LNCaP clone FGC (cell line): ENCODE data around the gene OMA1.

ENCODE experiments used
- DNase-seq: peaks from one replicate; pipeline ENCODE4 v3.0.0-alpha.2; 2011; ENCODE audit warnings: low read depth
- H3K4me3 ChIP-seq: 2 replicates; pipeline ENCODE4 v1.5.1; 2011; ENCODE audit warnings: mild to moderate bottlenecking, low read depth, low read length, control low read depth
- CTCF ChIP-seq: IDR thresholded peaks from 2 replicates; pipeline ENCODE4 v1.5.1; 2012; ENCODE audit warnings: mild to moderate bottlenecking; ENCODE audit not compliant: control insufficient read depth, insufficient read depth; ENCODE audit errors: extremely low read depth

The OMA1 gene

GRCh38 chr1:58476179-58476578, 70.3 kb downstream of the OMA1 start:
- TF ChIP-seq CTCF: no peak
- no peak for DNase-seq
- no peak overlapping the region for H3K4me3 ChIP-seq

GRCh38 chr1:58469476-58469875, 77.0 kb downstream of the OMA1 start:
- DNase-seq: no peak

GRCh38 chr1:58469016-58469415, 77.5 kb downstream of the OMA1 start:
- no peak overlapping the region for H3K4me3 ChIP-seq
- DNase-seq: no peak
- TF ChIP-seq CTCF: no peak

More at GRCh38 chr1:58469476-58469875, 77.0 kb downstream of the OMA1 start:
- TF ChIP-seq CTCF: no peak
- H3K4me3 ChIP-seq: no peak overlapping the region

GRCh38 chr1:58468612-58469011, 77.9 kb downstream of the OMA1 start:
- no peak for TF ChIP-seq CTCF
- H3K4me3 ChIP-seq: no peak overlapping the region
- DNase-seq: no peak

- H3K4me3 ChIP-seq: no peak overlapping the region
- DNase-seq: no peak
- no peak for TF ChIP-seq CTCF
Measured at GRCh38 chr1:58466630-58467241, 79.8 kb downstream of the OMA1 start.

- no peak for DNase-seq
- TF ChIP-seq CTCF: no peak
- no peak overlapping the region for H3K4me3 ChIP-seq
Measured at GRCh38 chr1:58465825-58466629, 80.5 kb downstream of the OMA1 start.

- no peak for TF ChIP-seq CTCF
- no peak overlapping the region for H3K4me3 ChIP-seq
- DNase-seq: no peak
Measured at GRCh38 chr1:58465176-58465575, 81.3 kb downstream of the OMA1 start.
